ENCODE data around the gene TMEM14B. TPM values are rescaled to one million over a fixed set of nuclear protein-coding genes. Genes with fewer than 3 reads are reported as not detected.

Gene TMEM14B
- total RNA-seq, 1 donor from 2014 or later, result 61.0 TPM

DNA sequence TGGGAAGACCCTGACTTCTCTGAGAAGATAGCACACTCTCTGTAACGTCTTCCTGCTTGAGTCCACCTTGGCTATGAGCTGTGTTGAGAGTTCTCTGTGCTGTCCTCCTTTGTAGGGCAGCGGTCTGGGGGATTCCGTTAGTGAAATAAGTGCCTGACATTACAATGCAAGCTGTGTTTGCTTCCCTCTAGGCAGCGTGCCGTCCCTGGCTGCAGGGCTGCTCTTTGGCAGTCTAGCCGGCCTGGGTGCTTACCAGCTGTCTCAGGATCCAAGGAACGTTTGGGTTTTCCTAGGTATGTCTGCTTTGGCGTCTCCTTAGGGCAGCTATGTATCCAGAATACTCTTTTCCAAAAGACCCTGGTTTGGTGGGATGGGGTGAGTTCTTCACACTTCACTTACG is 21.9 kb upstream of the TMEM14B start:
- H3K9me3 ChIP-seq, result no peaks in the 10 kb centered on the region
- no peaks in the 10 kb centered on the region for H3K27me3 ChIP-seq (ENCODE audit: low read depth)
- no peak overlapping the region for H3K4me3 ChIP-seq
- intact Hi-C loops (cut with DNase I), result no loop called here
- peaks cover 39% of the 10 kb centered on the region for H3K36me3 ChIP-seq
- H3K4me1 ChIP-seq, result peaks cover 25% of the 10 kb centered on the region
- H3K27ac ChIP-seq, result no peak overlapping the region
- no peak for ATAC-seq
- TF ChIP-seq, protein P1, sequence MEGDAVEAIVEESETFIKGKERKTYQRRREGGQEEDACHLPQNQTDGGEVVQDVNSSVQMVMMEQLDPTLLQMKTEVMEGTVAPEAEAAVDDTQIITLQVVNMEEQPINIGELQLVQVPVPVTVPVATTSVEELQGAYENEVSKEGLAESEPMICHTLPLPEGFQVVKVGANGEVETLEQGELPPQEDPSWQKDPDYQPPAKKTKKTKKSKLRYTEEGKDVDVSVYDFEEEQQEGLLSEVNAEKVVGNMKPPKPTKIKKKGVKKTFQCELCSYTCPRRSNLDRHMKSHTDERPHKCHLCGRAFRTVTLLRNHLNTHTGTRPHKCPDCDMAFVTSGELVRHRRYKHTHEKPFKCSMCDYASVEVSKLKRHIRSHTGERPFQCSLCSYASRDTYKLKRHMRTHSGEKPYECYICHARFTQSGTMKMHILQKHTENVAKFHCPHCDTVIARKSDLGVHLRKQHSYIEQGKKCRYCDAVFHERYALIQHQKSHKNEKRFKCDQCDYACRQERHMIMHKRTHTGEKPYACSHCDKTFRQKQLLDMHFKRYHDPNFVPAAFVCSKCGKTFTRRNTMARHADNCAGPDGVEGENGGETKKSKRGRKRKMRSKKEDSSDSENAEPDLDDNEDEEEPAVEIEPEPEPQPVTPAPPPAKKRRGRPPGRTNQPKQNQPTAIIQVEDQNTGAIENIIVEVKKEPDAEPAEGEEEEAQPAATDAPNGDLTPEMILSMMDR (IDR thresholded peaks at IDR 0.05), result no peak
- DNase-seq, result no peak

DNA sequence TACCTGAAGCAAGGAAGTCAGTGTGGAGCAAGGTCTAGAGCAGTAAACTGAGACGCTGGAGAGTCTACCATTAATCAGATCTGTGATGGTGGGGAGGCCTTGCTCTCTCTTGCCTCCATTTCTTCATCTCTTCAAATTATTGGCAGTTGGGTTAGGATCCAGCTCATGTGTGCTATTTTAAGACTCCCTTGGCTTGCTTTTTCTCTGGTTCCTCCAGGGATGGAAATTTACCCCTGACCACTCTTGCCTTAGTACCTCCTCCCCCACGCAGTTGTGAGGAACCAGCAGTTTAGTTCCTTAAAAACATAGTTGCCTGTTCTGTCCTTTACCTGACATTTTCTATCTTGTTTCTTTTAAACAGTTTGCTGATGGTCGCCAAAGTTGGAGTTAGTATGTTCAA is 17.4 kb upstream of the TMEM14B start:
- Histone ChIP-seq H3K27me3 (ENCODE audit: low read depth) (no peaks in the 10 kb centered on the region), H3K4me1 (no peaks in the 10 kb centered on the region), H3K27ac (no peak overlapping the region), H3K9me3 (no peaks in the 10 kb centered on the region), H3K4me3 (no peak overlapping the region), H3K36me3 (peaks cover 60% of the 10 kb centered on the region)
- intact Hi-C loops (cut with DNase I), result no loop called here
- ATAC-seq (no peak), DNase-seq (no peak)
- TF ChIP-seq, protein P1 (IDR thresholded peaks at IDR 0.05), result no peak

DNA sequence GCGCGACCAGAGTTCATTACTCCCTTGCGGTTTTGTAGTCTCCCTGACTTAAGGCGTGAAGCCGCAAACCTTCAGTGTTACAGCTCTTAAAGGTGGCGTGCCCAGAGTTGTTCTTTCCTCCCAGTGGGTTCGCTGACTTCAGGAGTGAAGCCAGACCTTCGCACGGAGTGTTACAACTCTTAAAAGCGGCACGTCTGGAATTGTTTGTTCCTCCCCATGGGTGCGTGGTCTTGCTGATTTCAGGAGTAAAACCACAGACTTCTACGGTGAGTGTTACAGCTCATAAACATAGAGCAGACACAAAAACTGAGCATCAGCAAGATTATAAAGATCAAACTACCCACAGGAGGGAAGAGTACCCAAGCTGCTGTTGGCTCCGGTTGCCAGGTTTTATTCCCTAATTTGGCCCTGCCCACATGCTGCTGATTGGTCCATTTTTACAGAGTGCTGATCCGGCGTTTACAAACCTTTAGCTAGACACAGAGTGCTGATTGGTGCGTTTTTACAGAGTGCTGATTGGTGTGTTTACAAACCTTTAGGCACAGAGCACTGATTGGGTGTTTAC is 14.4 kb upstream of the TMEM14B start:
- H3K36me3 ChIP-seq, result peaks cover 46% of the 10 kb centered on the region
- ATAC-seq, result peak in 1 of 2 donors; percentile 21
- no peak for DNase-seq

DNA sequence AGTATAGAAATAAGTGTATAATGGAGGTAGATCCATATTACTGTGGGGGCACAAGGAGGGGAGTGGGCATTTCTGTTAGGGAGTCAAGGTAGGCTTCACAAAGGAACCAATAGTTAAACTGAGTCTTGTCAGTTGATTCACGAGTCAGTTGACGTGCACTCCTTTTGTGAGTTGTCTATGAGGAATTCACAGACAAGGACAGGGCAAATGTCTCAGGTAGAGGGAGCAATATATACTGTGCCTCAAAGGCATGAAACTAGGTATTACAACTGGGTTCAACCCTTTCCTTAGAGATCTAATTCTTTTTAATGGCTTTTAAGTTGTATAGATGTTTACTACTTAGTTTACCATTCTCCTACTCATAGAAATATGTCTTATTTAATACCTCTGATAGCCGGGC is 13.7 kb upstream of the TMEM14B start:
- DNase-seq, result no peak
- Histone ChIP-seq H3K27ac (no peak overlapping the region), H3K36me3 (peaks cover 39% of the 10 kb centered on the region), H3K27me3 (ENCODE audit: low read depth) (no peaks in the 10 kb centered on the region), H3K9me3 (no peaks in the 10 kb centered on the region), H3K4me3 (no peak overlapping the region), H3K4me1 (no peaks in the 10 kb centered on the region)
- TF ChIP-seq, protein P1 (IDR thresholded peaks at IDR 0.05), result no peak
- ATAC-seq, result no peak
- intact Hi-C loops (cut with DNase I), result no loop called here

More for the DNA sequence above, 14.4 kb upstream of the TMEM14B start:
- no peak overlapping the region for H3K27ac ChIP-seq
- no peak overlapping the region for H3K4me3 ChIP-seq
- no peaks in the 10 kb centered on the region for H3K9me3 ChIP-seq
- intact Hi-C loops (cut with DNase I), result no loop called here
- TF ChIP-seq, protein P1 (IDR thresholded peaks at IDR 0.05), result no peak
- no peaks in the 10 kb centered on the region for H3K27me3 ChIP-seq (ENCODE audit: low read depth)
- no peaks in the 10 kb centered on the region for H3K4me1 ChIP-seq

DNA sequence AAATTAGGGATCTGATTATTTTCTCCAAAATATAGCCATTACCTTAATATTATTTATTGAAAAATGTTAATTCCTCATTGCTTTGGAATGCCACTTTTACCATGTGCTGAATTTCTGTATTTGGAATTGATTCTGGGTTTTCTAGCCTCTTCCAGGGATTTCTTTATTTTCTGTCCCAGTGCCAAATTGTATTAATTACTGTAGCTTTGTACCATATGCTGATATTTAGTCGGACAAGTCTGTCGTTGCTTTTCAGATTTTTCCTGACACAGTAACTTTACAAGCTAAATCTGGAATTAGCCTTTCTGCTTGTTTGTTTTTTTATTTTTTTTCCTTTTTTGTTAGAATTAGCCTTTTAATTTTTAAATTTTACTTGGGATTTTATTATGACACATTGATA is 10.9 kb upstream of the TMEM14B start:
- H3K27ac ChIP-seq, result no peak overlapping the region
- H3K9me3 ChIP-seq, result no peaks in the 10 kb centered on the region
- DNase-seq (no peak), ATAC-seq (no peak)
- intact Hi-C loops (cut with DNase I), result no loop called here
- H3K27me3 ChIP-seq (ENCODE audit: low read depth), result no peaks in the 10 kb centered on the region
- peaks cover 15% of the 10 kb centered on the region for H3K36me3 ChIP-seq
- no peak overlapping the region for H3K4me3 ChIP-seq
- H3K4me1 ChIP-seq, result no peaks in the 10 kb centered on the region
- TF ChIP-seq, protein P1 (IDR thresholded peaks at IDR 0.05), result no peak
